Measurements from ENCODE around the gene KCND2. TPM values are rescaled to one million over a fixed set of nuclear protein-coding genes. Genes with fewer than 3 reads are reported as not detected.

KCND2 gene
- total and polyA plus RNA-seq, 12 donors, result 0.04 to 0.64 (median 0.16) TPM; not detected in 4

GRCh38 chr7:120442838-120443237, 169.9 kb downstream of the KCND2 start:
- Histone ChIP-seq H3K4me1 (no peaks in the 10 kb centered on the region), H3K27ac (no peak overlapping the region), H3K9me3 (no peaks in the 10 kb centered on the region), H3K36me3 (no peaks in the 10 kb centered on the region), H3K4me3 (no peak overlapping the region), H3K27me3 (no peaks in the 10 kb centered on the region)
- DNase-seq (no peak), ATAC-seq (no peak)
- no peak for TF ChIP-seq CTCF (IDR thresholded peaks at IDR 0.05)
- intact Hi-C loops (cut with DNase I), result no loop called here
- 64 to 80% methylated on average over 2 of the region's 2 CpGs for WGBS, 2 donors

GRCh38 chr7:120444650-120445049, 171.7 kb downstream of the KCND2 start:
- Histone ChIP-seq H3K36me3 (no peaks in the 10 kb centered on the region), H3K9me3 (no peaks in the 10 kb centered on the region), H3K4me1 (no peaks in the 10 kb centered on the region), H3K27me3 (no peaks in the 10 kb centered on the region), H3K4me3 (no peak overlapping the region), H3K27ac (no peak overlapping the region)
- ATAC-seq (no peak), DNase-seq (no peak)
- TF ChIP-seq CTCF (IDR thresholded peaks at IDR 0.05), result no peak
- 62 to 77% methylated on average over 1 of the region's 1 CpG for WGBS, 2 donors
- intact Hi-C loops (cut with DNase I), result no loop called here

GRCh38 chr7:120445276-120445675, 172.3 kb downstream of the KCND2 start:
- H3K4me1 ChIP-seq, result no peaks in the 10 kb centered on the region
- TF ChIP-seq CTCF (IDR thresholded peaks at IDR 0.05), result no peak
- H3K27ac ChIP-seq, result no peak overlapping the region
- no peak overlapping the region for H3K4me3 ChIP-seq
- DNase-seq (no peak), ATAC-seq (no peak)
- no peaks in the 10 kb centered on the region for H3K36me3 ChIP-seq
- no peaks in the 10 kb centered on the region for H3K27me3 ChIP-seq
- no peaks in the 10 kb centered on the region for H3K9me3 ChIP-seq
- 78 to 87% methylated on average over 2 of the region's 2 CpGs for WGBS, 2 donors
- intact Hi-C loops (cut with DNase I), result no loop called here

GRCh38 chr7:120452665-120453064, 179.7 kb downstream of the KCND2 start:
- no peak overlapping the region for H3K4me3 ChIP-seq
- no peak for ATAC-seq
- 83 to 89% methylated on average over 7 of the region's 7 CpGs for WGBS, 2 donors
- H3K4me1 ChIP-seq, result no peaks in the 10 kb centered on the region
- peaks cover 0 to 30% (median 13%) of the 10 kb centered on the region in 11 donors for H3K9me3 ChIP-seq
- H3K27ac ChIP-seq, result no peak overlapping the region
- H3K27me3 ChIP-seq, result no peaks in the 10 kb centered on the region
- no peak for TF ChIP-seq CTCF (IDR thresholded peaks at IDR 0.05)
- intact Hi-C loops (cut with DNase I), result no loop called here
- no peak for DNase-seq
- no peaks in the 10 kb centered on the region for H3K36me3 ChIP-seq

Measured in heart right ventricle (tissue), 16 donors.